Right ventricle myocardium superior (tissue), 1 donor: ENCODE data around the gene PDCD7. TPM values are rescaled to one million over a fixed set of nuclear protein-coding genes. Genes with fewer than 3 reads are reported as not detected.

Experiments
- total RNA-seq: library from RNA; stranded (reverse); fragmentation: NEBNext Ultra II Directional; extraction: Animal tissue kit (Norgen Biotek cat#: 25700); gene quantifications from one replicate; pipeline ENCODE4 v1.2.1, GENCODE V29; 2021
- donor health status: DM: no; HTN: yes; CAD: no; lungs with severe emphysema.

PDCD7 gene
- total RNA-seq, 1 donor from 2014 or later = 12.2 TPM

Other genes with a start within 250 kb of the PDCD7 start
- 1.4 TPM for gene ANKDD1A, start 221.9 kb downstream of the PDCD7 start, total RNA-seq
- gene SPG21, start 143.9 kb downstream of the PDCD7 start, total RNA-seq = 44.9 TPM
- 17.3 TPM for gene MTFMT, start 104.2 kb downstream of the PDCD7 start, total RNA-seq
- gene SLC51B, start 88.4 kb downstream of the PDCD7 start, total RNA-seq = not detected
- gene RASL12, start 65.8 kb downstream of the PDCD7 start, total RNA-seq = 19.7 TPM
- 9.4 TPM for gene KBTBD13, start 57.1 kb downstream of the PDCD7 start, total RNA-seq
- 1.6 TPM for gene UBAP1L, start 18.6 kb downstream of the PDCD7 start, total RNA-seq
- gene CLPX, start 51.5 kb upstream of the PDCD7 start, total RNA-seq = 51.5 TPM
- 3.5 TPM for gene CILP, start 77.7 kb upstream of the PDCD7 start, total RNA-seq
- 4.4 TPM for gene PARP16, start 153.1 kb upstream of the PDCD7 start, total RNA-seq
- not detected for gene RNU5A-1, start 162.2 kb upstream of the PDCD7 start, total RNA-seq
- 55.4 TPM for gene RNU5B-1, start 170.9 kb upstream of the PDCD7 start, total RNA-seq
- gene IGDCC3, start 244.2 kb upstream of the PDCD7 start, total RNA-seq = 0.40 TPM